22Rv1 (cell line): ENCODE results near the gene FER.

Experiments used
- ZFX ChIP-seq: fragments of 450-650 bp; IDR thresholded peaks from 2 replicates; pipeline ENCODE4 v1.6.1; 2017; ENCODE audit warnings: antibody characterized with exemption, borderline replicate concordance
- TF ChIP-seq, protein P1 (sequence below): fragments of 450-650 bp; IDR thresholded peaks from 2 replicates; pipeline ENCODE4 v1.5.1; 2017; ENCODE audit warnings: mild to moderate bottlenecking

DNA sequence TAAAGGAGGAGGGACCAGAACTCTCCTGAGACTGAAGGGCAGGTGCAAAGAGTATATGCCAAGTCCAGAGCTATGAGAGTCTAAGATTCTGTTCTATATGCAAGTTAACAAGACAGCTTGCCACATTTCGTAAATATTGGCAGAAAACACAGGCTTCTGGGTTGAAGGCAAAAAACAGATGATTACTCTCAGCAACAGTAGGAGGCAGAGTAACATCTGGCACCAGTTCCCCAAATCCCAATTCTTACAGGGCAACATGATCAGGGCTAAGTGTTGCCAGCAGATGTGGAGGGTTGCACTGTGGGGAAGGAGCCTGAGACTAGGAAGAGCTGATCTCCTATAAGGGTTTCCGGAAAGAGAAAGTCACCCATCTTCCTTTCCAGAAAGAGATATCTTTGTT lies 482.7 kb downstream of the FER start:
- TF ChIP-seq, protein P1, sequence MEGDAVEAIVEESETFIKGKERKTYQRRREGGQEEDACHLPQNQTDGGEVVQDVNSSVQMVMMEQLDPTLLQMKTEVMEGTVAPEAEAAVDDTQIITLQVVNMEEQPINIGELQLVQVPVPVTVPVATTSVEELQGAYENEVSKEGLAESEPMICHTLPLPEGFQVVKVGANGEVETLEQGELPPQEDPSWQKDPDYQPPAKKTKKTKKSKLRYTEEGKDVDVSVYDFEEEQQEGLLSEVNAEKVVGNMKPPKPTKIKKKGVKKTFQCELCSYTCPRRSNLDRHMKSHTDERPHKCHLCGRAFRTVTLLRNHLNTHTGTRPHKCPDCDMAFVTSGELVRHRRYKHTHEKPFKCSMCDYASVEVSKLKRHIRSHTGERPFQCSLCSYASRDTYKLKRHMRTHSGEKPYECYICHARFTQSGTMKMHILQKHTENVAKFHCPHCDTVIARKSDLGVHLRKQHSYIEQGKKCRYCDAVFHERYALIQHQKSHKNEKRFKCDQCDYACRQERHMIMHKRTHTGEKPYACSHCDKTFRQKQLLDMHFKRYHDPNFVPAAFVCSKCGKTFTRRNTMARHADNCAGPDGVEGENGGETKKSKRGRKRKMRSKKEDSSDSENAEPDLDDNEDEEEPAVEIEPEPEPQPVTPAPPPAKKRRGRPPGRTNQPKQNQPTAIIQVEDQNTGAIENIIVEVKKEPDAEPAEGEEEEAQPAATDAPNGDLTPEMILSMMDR: no peak
- no peak for TF ChIP-seq ZFX
